Activated T-cell treated with anti-CD3 and anti-CD28 coated beads, Interleukin-2, amount 50 U/mL, for 72 hours (primary cell): ENCODE results near the gene PNPLA2. TPM values are rescaled to one million over a fixed set of nuclear protein-coding genes. Genes with fewer than 3 reads are reported as not detected.

Source experiments
- ATAC-seq, 2 donors: fragments of 150-1000 bp; cut with Tn5 transposase; replicated peaks in 1 of 2; 2 replicates each; pipeline ENCODE4 v1.10.0; 2021; ENCODE audit warnings: moderate library complexity in 2 of 2, mild to moderate bottlenecking in 1 of 2
- DNase-seq, 2 donors: peaks; one replicate each; pipeline ENCODE4 v3.0.0; 2021 to 2022; ENCODE audit warnings: mixed read lengths in 1 of 2
- H3K27ac Mint-ChIP-seq: one replicate; pipeline ENCODE4 v1.8.0; 2022; ENCODE audit warnings: mild to moderate bottlenecking, moderate library complexity, mixed read lengths
- H3K27me3 Mint-ChIP-seq: one replicate; pipeline ENCODE4 v1.8.0; 2022; ENCODE audit warnings: low read depth, mixed read lengths
- H3K36me3 Mint-ChIP-seq, 2 donors: one replicate each; pipeline ENCODE4 v1.8.0; 2022; ENCODE audit warnings: mixed read lengths in 2 of 2, mild to moderate bottlenecking in 1 of 2; ENCODE audit not compliant: insufficient read depth in 2 of 2
- H3K4me1 Mint-ChIP-seq: one replicate; pipeline ENCODE4 v1.8.0; 2022; ENCODE audit warnings: low read depth, mixed read lengths
- H3K4me3 Mint-ChIP-seq, 2 donors: one replicate each; pipeline ENCODE4 v1.8.0; 2022; ENCODE audit warnings: mild to moderate bottlenecking in 2 of 2, mixed read lengths in 2 of 2, moderate library complexity in 2 of 2
- H3K9me3 Mint-ChIP-seq, 2 donors: one replicate each; pipeline ENCODE4 v1.8.0; 2022; ENCODE audit warnings: mixed read lengths in 2 of 2
- total RNA-seq, 2 donors: library from RNA; stranded (reverse); gene quantifications; one replicate each; pipeline ENCODE4 v1.2.3, GENCODE V29; 2022

The PNPLA2 gene
- total RNA-seq, 2 donors from 2014 or later, result 64.5 to 77.1 TPM

GRCh38 chr11:777288-778255, 41.1 kb upstream of the PNPLA2 start, which contains the start of gene GATD1:
GATD1 (minus strand) TSS chr11:777487; CDS start chr11:777462, 25 bp downstream.
- DNase-seq (peak; percentile 97 to 98), ATAC-seq (peak; percentile 90 to 91)
- H3K4me1 Mint-ChIP-seq, result peaks cover 21% of the 10 kb centered on the region
- no peaks in the 10 kb centered on the region for H3K27me3 Mint-ChIP-seq
- no peaks in the 10 kb centered on the region for H3K9me3 Mint-ChIP-seq
- peaks cover 0 to 1% of the 10 kb centered on the region in 2 donors for H3K36me3 Mint-ChIP-seq
- peak within 1 kb of the TSS; percentile 88 to 91 for H3K4me3 Mint-ChIP-seq
- peak within 1 kb of the TSS; percentile 38 for H3K27ac Mint-ChIP-seq

- H3K4me3 Mint-ChIP-seq, result peak overlapping the region in 1 of 2 donors; percentile 55
- H3K27me3 Mint-ChIP-seq, result no peaks in the 10 kb centered on the region
Measured at GRCh38 chr11:778976-779954, 39.4 kb upstream of the PNPLA2 start.

GRCh38 chr11:779955-780532, 38.7 kb upstream of the PNPLA2 start:
- ATAC-seq (no peak), DNase-seq (no peak)
- Mint-ChIP-seq H3K9me3 (no peaks in the 10 kb centered on the region), H3K4me3 (peak overlapping the region in 1 of 2 donors; percentile 36), H3K36me3 (peaks cover 0 to 6% of the 10 kb centered on the region in 2 donors), H3K27me3 (no peaks in the 10 kb centered on the region), H3K27ac (no peak overlapping the region), H3K4me1 (peaks cover 16% of the 10 kb centered on the region)

More at GRCh38 chr11:778976-779954, 39.4 kb upstream of the PNPLA2 start:
- ATAC-seq (no peak), DNase-seq (no peak)
- Mint-ChIP-seq H3K9me3 (no peaks in the 10 kb centered on the region), H3K27ac (no peak overlapping the region), H3K36me3 (peaks cover 0 to 6% of the 10 kb centered on the region in 2 donors), H3K4me1 (peaks cover 20% of the 10 kb centered on the region)

- DNase-seq (no peak), ATAC-seq (no peak)
- H3K4me1 Mint-ChIP-seq, result no peaks in the 10 kb centered on the region
- no peaks in the 10 kb centered on the region for H3K27me3 Mint-ChIP-seq
- no peaks in the 10 kb centered on the region for H3K9me3 Mint-ChIP-seq
- peaks cover 0 to 6% of the 10 kb centered on the region in 2 donors for H3K36me3 Mint-ChIP-seq
- H3K27ac Mint-ChIP-seq, result no peak overlapping the region
- no peak overlapping the region for H3K4me3 Mint-ChIP-seq
Measured at GRCh38 chr11:782264-783174, 36.2 kb upstream of the PNPLA2 start.

GRCh38 chr11:783581-784015, 35.1 kb upstream of the PNPLA2 start:
- H3K27me3 Mint-ChIP-seq, result no peaks in the 10 kb centered on the region
- DNase-seq, result peak in 1 of 2 donors; percentile 36
- H3K36me3 Mint-ChIP-seq, result peaks cover 0 to 6% of the 10 kb centered on the region in 2 donors
- no peaks in the 10 kb centered on the region for H3K9me3 Mint-ChIP-seq
- H3K4me3 Mint-ChIP-seq, result no peak overlapping the region
- ATAC-seq, result peak in 1 of 2 donors; percentile 57
- no peak overlapping the region for H3K27ac Mint-ChIP-seq
- no peaks in the 10 kb centered on the region for H3K4me1 Mint-ChIP-seq

GRCh38 chr11:786235-787083, 32.3 kb upstream of the PNPLA2 start:
- DNase-seq (no peak), ATAC-seq (no peak)
- Mint-ChIP-seq H3K27me3 (no peaks in the 10 kb centered on the region), H3K27ac (no peak overlapping the region), H3K4me3 (no peak overlapping the region), H3K4me1 (no peaks in the 10 kb centered on the region), H3K36me3 (peaks cover 0 to 8% of the 10 kb centered on the region in 2 donors), H3K9me3 (no peaks in the 10 kb centered on the region)

- Mint-ChIP-seq H3K27me3 (no peaks in the 10 kb centered on the region), H3K36me3 (peaks cover 0 to 8% of the 10 kb centered on the region in 2 donors), H3K9me3 (no peaks in the 10 kb centered on the region), H3K4me1 (no peaks in the 10 kb centered on the region), H3K4me3 (no peak overlapping the region), H3K27ac (no peak overlapping the region)
- DNase-seq (no peak), ATAC-seq (no peak)
Measured at GRCh38 chr11:787084-787675, 31.5 kb upstream of the PNPLA2 start.

GRCh38 chr11:788009-788640, 30.6 kb upstream of the PNPLA2 start:
- no peak for ATAC-seq
- Mint-ChIP-seq H3K27me3 (no peaks in the 10 kb centered on the region), H3K36me3 (peaks cover 0 to 8% of the 10 kb centered on the region in 2 donors), H3K27ac (no peak overlapping the region), H3K4me3 (no peak overlapping the region), H3K9me3 (no peaks in the 10 kb centered on the region), H3K4me1 (no peaks in the 10 kb centered on the region)
- no peak for DNase-seq

GRCh38 chr11:788953-789940, 29.5 kb upstream of the PNPLA2 start:
- Mint-ChIP-seq H3K27me3 (no peaks in the 10 kb centered on the region), H3K36me3 (peaks cover 0 to 1% of the 10 kb centered on the region in 2 donors), H3K4me1 (no peaks in the 10 kb centered on the region), H3K4me3 (peak overlapping the region; percentile 29 to 56), H3K9me3 (no peaks in the 10 kb centered on the region), H3K27ac (no peak overlapping the region)
- ATAC-seq, result no peak
- DNase-seq, result no peak

- H3K4me1 Mint-ChIP-seq, result no peaks in the 10 kb centered on the region
- H3K4me3 Mint-ChIP-seq, result peak within 1 kb of the TSS; percentile 36 to 56
- no peaks in the 10 kb centered on the region for H3K27me3 Mint-ChIP-seq
- ATAC-seq, result peak; percentile 54 to 66
- H3K36me3 Mint-ChIP-seq, result peaks cover 0 to 1% of the 10 kb centered on the region in 2 donors
- H3K27ac Mint-ChIP-seq, result no peak within 1 kb of the TSS
- no peaks in the 10 kb centered on the region for H3K9me3 Mint-ChIP-seq
- DNase-seq, result peak; percentile 52 to 63
Measured at GRCh38 chr11:789943-790342, 28.8 kb upstream of the PNPLA2 start, which contains the start of gene CEND1. CEND1 (minus strand) TSS chr11:790090; CDS start chr11:788576, 1,514 bp downstream.
